ENCODE data around the gene SEPTIN10.
"Not testable (repeated sequence)": the region's sequence is repeated elsewhere in the genome, so short reads cannot be mapped to it uniquely, and the experiment has no call there.

Gene SEPTIN10

GRCh38 chr2:109597283-109597682, 16.5 kb downstream of the SEPTIN10 start:
- no peaks in the 10 kb centered on the region for H3K36me3 ChIP-seq (ENCODE audit: control insufficient read depth in 1 of 2, insufficient read depth in 2 of 2, low read length in 2 of 2)
- no peak overlapping the region for H3K4me3 ChIP-seq (ENCODE audit: low read depth in 1 of 2, low read length in 2 of 2)
- H3K27me3 ChIP-seq (ENCODE audit: control insufficient read depth in 1 of 2, insufficient read depth in 2 of 2, low read length in 2 of 2): no peaks in the 10 kb centered on the region
- no peak overlapping the region for H3K27ac ChIP-seq (ENCODE audit: low read depth, low read length)
- no peak overlapping the region for H3K9ac ChIP-seq (ENCODE audit: low read depth in 1 of 2, low read length in 2 of 2)
- H3K9me3 ChIP-seq (ENCODE audit: control insufficient read depth in 1 of 2, low read length in 2 of 2): no peaks in the 10 kb centered on the region
- H3K4me1 ChIP-seq (ENCODE audit: control insufficient read depth in 1 of 2, insufficient read depth in 2 of 2, low read length in 2 of 2): no peaks in the 10 kb centered on the region

DNA sequence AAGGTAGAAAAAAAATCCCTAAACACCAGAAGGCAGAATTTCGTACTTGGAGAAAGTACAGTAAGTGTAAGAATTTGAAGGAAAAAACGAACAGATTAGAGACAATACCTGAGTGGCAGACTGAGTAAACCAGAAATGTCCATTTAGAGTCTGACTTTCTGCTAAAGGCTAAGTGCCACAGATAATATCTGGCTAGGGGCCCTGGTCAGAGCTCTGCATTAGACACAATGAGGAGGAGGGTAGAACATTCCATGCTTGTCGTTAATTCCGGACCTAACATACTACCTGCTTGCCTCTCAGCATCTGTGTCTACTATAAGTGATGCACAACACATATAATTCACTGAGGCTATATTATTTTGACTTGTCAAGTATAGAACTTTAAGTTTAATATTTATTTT, 18.1 kb downstream of the SEPTIN10 start:
- Histone ChIP-seq H3K4me3 (ENCODE audit: low read depth in 1 of 2, low read length in 2 of 2) (no peak overlapping the region), H3K4me1 (ENCODE audit: control insufficient read depth in 1 of 2, insufficient read depth in 2 of 2, low read length in 2 of 2) (no peaks in the 10 kb centered on the region), H3K9me3 (ENCODE audit: control insufficient read depth in 1 of 2, low read length in 2 of 2) (no peaks in the 10 kb centered on the region), H3K27ac (ENCODE audit: low read depth, low read length) (no peak overlapping the region), H3K9ac (ENCODE audit: low read depth in 1 of 2, low read length in 2 of 2) (no peak overlapping the region), H3K27me3 (ENCODE audit: control insufficient read depth in 1 of 2, insufficient read depth in 2 of 2, low read length in 2 of 2) (no peaks in the 10 kb centered on the region), H3K36me3 (ENCODE audit: control insufficient read depth in 1 of 2, insufficient read depth in 2 of 2, low read length in 2 of 2) (no peaks in the 10 kb centered on the region)

GRCh38 chr2:109594246-109594885, 19.4 kb downstream of the SEPTIN10 start:
- no peak overlapping the region for H3K27ac ChIP-seq (ENCODE audit: low read depth, low read length)
- no peaks in the 10 kb centered on the region for H3K4me1 ChIP-seq (ENCODE audit: control insufficient read depth in 1 of 2, insufficient read depth in 2 of 2, low read length in 2 of 2)
- no peaks in the 10 kb centered on the region for H3K36me3 ChIP-seq (ENCODE audit: control insufficient read depth in 1 of 2, insufficient read depth in 2 of 2, low read length in 2 of 2)
- H3K4me3 ChIP-seq (ENCODE audit: low read depth in 1 of 2, low read length in 2 of 2): no peak overlapping the region
- H3K9me3 ChIP-seq (ENCODE audit: control insufficient read depth in 1 of 2, low read length in 2 of 2): no peaks in the 10 kb centered on the region
- H3K9ac ChIP-seq (ENCODE audit: low read depth in 1 of 2, low read length in 2 of 2): no peak overlapping the region
- H3K27me3 ChIP-seq (ENCODE audit: control insufficient read depth in 1 of 2, insufficient read depth in 2 of 2, low read length in 2 of 2): no peaks in the 10 kb centered on the region

DNA sequence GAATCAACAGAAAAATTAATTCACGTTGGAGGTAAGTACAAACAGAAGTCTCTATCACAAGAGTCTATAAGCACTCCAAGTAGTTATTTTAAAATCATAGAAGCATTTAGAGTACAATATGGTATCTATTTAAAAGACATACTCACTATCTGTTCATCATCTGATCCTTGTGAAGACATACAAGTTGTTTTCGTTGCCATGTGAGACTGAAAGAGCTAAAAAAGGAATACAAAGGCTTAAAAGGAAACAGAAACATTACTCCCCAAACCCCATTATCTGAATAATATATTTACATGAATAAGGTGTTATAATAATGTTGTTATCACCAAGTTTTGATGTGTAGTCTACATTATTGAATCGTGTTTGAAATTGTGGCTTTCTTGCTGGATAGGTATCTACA, 20.9 kb downstream of the SEPTIN10 start:
- H3K27me3 ChIP-seq (ENCODE audit: control insufficient read depth in 1 of 2, insufficient read depth in 2 of 2, low read length in 2 of 2): no peaks in the 10 kb centered on the region
- H3K4me1 ChIP-seq (ENCODE audit: control insufficient read depth in 1 of 2, insufficient read depth in 2 of 2, low read length in 2 of 2): no peaks in the 10 kb centered on the region
- H3K4me3 ChIP-seq (ENCODE audit: low read depth in 1 of 2, low read length in 2 of 2): no peak overlapping the region
- no peak overlapping the region for H3K27ac ChIP-seq (ENCODE audit: low read depth, low read length)
- no peak overlapping the region for H3K9ac ChIP-seq (ENCODE audit: low read depth in 1 of 2, low read length in 2 of 2)
- no peaks in the 10 kb centered on the region for H3K36me3 ChIP-seq (ENCODE audit: control insufficient read depth in 1 of 2, insufficient read depth in 2 of 2, low read length in 2 of 2)
- H3K9me3 ChIP-seq (ENCODE audit: control insufficient read depth in 1 of 2, low read length in 2 of 2): no peaks in the 10 kb centered on the region

GRCh38 chr2:109591206-109591605, 22.6 kb downstream of the SEPTIN10 start:
- H3K27ac ChIP-seq (ENCODE audit: low read depth, low read length): no peak overlapping the region
- H3K4me1 ChIP-seq (ENCODE audit: control insufficient read depth in 1 of 2, insufficient read depth in 2 of 2, low read length in 2 of 2): peaks cover 5 to 8% of the 10 kb centered on the region in 2 donors

DNA sequence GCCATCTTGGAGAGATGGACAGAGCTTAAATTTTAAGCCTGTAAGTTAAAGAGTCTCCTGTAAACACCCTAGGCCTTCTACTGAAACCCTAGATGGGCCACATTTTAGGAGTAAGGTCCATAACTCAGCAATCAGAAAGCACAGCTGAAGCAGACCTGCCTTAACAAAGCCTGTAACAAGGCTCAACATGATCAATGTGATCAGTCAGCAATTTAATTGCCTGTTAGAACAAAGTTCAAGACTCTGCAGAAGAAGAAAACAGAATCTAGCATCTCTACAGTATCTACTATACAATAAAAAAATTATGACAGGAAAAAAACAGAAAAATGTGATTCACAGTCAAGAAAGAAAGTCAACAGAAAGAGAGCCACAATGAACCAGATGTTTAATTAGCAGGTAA, 27.1 kb downstream of the SEPTIN10 start:
- Histone ChIP-seq H3K27ac (ENCODE audit: low read depth, low read length) (no peak overlapping the region), H3K9ac (ENCODE audit: low read depth in 1 of 2, low read length in 2 of 2) (no peak overlapping the region), H3K9me3 (ENCODE audit: control insufficient read depth in 1 of 2, low read length in 2 of 2) (no peaks in the 10 kb centered on the region), H3K36me3 (ENCODE audit: control insufficient read depth in 1 of 2, insufficient read depth in 2 of 2, low read length in 2 of 2) (peaks cover 0 to 6% of the 10 kb centered on the region in 2 donors), H3K4me3 (ENCODE audit: low read depth in 1 of 2, low read length in 2 of 2) (no peak overlapping the region), H3K4me1 (ENCODE audit: control insufficient read depth in 1 of 2, insufficient read depth in 2 of 2, low read length in 2 of 2) (peaks cover 5 to 8% of the 10 kb centered on the region in 2 donors), H3K27me3 (ENCODE audit: control insufficient read depth in 1 of 2, insufficient read depth in 2 of 2, low read length in 2 of 2) (no peaks in the 10 kb centered on the region)

More at GRCh38 chr2:109591206-109591605, 22.6 kb downstream of the SEPTIN10 start:
- H3K4me3 ChIP-seq (ENCODE audit: low read depth in 1 of 2, low read length in 2 of 2): no peak overlapping the region
- no peaks in the 10 kb centered on the region for H3K27me3 ChIP-seq (ENCODE audit: control insufficient read depth in 1 of 2, insufficient read depth in 2 of 2, low read length in 2 of 2)
- no peak overlapping the region for H3K9ac ChIP-seq (ENCODE audit: low read depth in 1 of 2, low read length in 2 of 2)
- H3K36me3 ChIP-seq (ENCODE audit: control insufficient read depth in 1 of 2, insufficient read depth in 2 of 2, low read length in 2 of 2): no peaks in the 10 kb centered on the region
- no peaks in the 10 kb centered on the region for H3K9me3 ChIP-seq (ENCODE audit: control insufficient read depth in 1 of 2, low read length in 2 of 2)

- Histone ChIP-seq H3K4me3 (ENCODE audit: low read depth in 1 of 2, low read length in 2 of 2) (no peak overlapping the region), H3K9ac (ENCODE audit: low read depth in 1 of 2, low read length in 2 of 2) (no peak overlapping the region), H3K27me3 (ENCODE audit: control insufficient read depth in 1 of 2, insufficient read depth in 2 of 2, low read length in 2 of 2) (no peaks in the 10 kb centered on the region), H3K4me1 (ENCODE audit: control insufficient read depth in 1 of 2, insufficient read depth in 2 of 2, low read length in 2 of 2) (peaks cover 5 to 8% of the 10 kb centered on the region in 2 donors), H3K27ac (ENCODE audit: low read depth, low read length) (no peak overlapping the region), H3K36me3 (ENCODE audit: control insufficient read depth in 1 of 2, insufficient read depth in 2 of 2, low read length in 2 of 2) (peaks cover 0 to 10% of the 10 kb centered on the region in 2 donors), H3K9me3 (ENCODE audit: control insufficient read depth in 1 of 2, low read length in 2 of 2) (no peaks in the 10 kb centered on the region)
Observed at GRCh38 chr2:109582928-109583895, 30.6 kb downstream of the SEPTIN10 start.

DNA sequence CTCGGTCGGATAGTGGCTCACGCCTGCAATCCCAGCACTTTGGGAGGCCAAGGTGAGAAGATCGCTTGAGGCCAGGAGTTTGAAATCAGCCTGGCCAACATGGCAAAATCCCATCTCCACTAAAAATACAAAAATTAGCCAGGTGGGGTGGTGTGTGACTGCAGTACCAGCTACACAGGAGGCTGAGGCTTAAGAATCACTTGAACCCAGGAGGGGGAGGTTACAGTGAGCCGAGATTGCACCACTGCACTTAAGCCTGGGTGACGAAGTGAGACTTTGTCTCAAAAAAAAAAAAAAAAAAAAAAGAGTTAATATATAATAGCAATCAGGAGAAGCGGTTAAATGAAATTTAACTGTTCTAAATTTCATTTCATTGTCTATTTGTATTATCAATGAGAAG, 36.1 kb downstream of the SEPTIN10 start:
- not testable (repeated sequence) for H3K4me3 ChIP-seq (ENCODE audit: low read depth in 1 of 2, low read length in 2 of 2); H3K36me3 ChIP-seq (ENCODE audit: control insufficient read depth in 1 of 2, insufficient read depth in 2 of 2, low read length in 2 of 2)

GRCh38 chr2:109575373-109575772, 38.4 kb downstream of the SEPTIN10 start:
- Histone ChIP-seq H3K27me3 (ENCODE audit: control insufficient read depth in 1 of 2, insufficient read depth in 2 of 2, low read length in 2 of 2) (no peaks in the 10 kb centered on the region), H3K9me3 (ENCODE audit: control insufficient read depth in 1 of 2, low read length in 2 of 2) (no peaks in the 10 kb centered on the region), H3K4me1 (ENCODE audit: control insufficient read depth in 1 of 2, insufficient read depth in 2 of 2, low read length in 2 of 2) (no peaks in the 10 kb centered on the region), H3K4me3 (ENCODE audit: low read depth in 1 of 2, low read length in 2 of 2) (no peak overlapping the region), H3K36me3 (ENCODE audit: control insufficient read depth in 1 of 2, insufficient read depth in 2 of 2, low read length in 2 of 2) (no peaks in the 10 kb centered on the region), H3K27ac (ENCODE audit: low read depth, low read length) (no peak overlapping the region), H3K9ac (ENCODE audit: low read depth in 1 of 2, low read length in 2 of 2) (no peak overlapping the region)

More for the DNA sequence above, 36.1 kb downstream of the SEPTIN10 start:
- not testable (repeated sequence) for H3K27ac ChIP-seq (ENCODE audit: low read depth, low read length); H3K4me1 ChIP-seq (ENCODE audit: control insufficient read depth in 1 of 2, insufficient read depth in 2 of 2, low read length in 2 of 2); H3K9me3 ChIP-seq (ENCODE audit: control insufficient read depth in 1 of 2, low read length in 2 of 2); H3K9ac ChIP-seq (ENCODE audit: low read depth in 1 of 2, low read length in 2 of 2); H3K27me3 ChIP-seq (ENCODE audit: control insufficient read depth in 1 of 2, insufficient read depth in 2 of 2, low read length in 2 of 2)

DNA sequence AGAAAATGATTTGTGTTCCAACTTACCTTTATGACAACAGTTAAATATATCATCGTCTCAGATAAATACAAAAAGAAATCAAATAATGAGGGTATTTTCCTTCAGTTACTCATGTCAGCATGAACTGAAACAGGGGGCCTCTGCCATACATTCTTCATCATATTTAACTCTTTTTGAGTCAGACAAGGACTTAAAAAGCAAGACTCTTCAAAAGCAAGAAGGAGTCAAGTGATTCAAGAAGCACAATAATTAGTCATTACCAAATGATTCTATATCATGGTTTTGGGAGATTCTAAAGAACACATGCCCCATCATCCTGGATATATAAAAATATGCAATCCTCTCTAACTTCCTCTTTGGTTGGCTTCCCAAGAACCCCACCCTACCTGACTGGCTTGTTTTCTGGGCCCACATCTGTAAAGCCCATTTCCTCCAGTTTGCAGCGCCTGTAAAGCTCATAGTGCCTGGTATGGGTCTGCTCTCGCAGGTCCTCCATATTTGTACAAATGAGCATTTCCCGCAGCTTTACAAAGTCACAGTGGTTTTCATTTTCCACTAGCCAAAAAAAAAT, 49.7 kb downstream of the SEPTIN10 start:
- Histone ChIP-seq H3K27ac (ENCODE audit: low read depth, low read length) (no peak overlapping the region), H3K27me3 (ENCODE audit: control insufficient read depth in 1 of 2, insufficient read depth in 2 of 2, low read length in 2 of 2) (no peaks in the 10 kb centered on the region), H3K36me3 (ENCODE audit: control insufficient read depth in 1 of 2, insufficient read depth in 2 of 2, low read length in 2 of 2) (peaks cover 4 to 10% of the 10 kb centered on the region in 2 donors)

More for the DNA sequence above, 49.7 kb downstream of the SEPTIN10 start:
- no peaks in the 10 kb centered on the region for H3K4me1 ChIP-seq (ENCODE audit: control insufficient read depth in 1 of 2, insufficient read depth in 2 of 2, low read length in 2 of 2)
- H3K9ac ChIP-seq (ENCODE audit: low read depth in 1 of 2, low read length in 2 of 2): no peak overlapping the region
- no peak overlapping the region for H3K4me3 ChIP-seq (ENCODE audit: low read depth in 1 of 2, low read length in 2 of 2)
- no peaks in the 10 kb centered on the region for H3K9me3 ChIP-seq (ENCODE audit: control insufficient read depth in 1 of 2, low read length in 2 of 2)

Measured in duodenal mucosa (tissue), 2 donors.